Neuronal stem cell (in vitro differentiated cells): ENCODE data around the gene AMFR.
"Not testable (repeated sequence)": the region's sequence is repeated elsewhere in the genome, so short reads cannot be mapped to it uniquely, and the experiment has no call there.

Experiments
- DNase-seq: peaks from one replicate; pipeline ENCODE4 v3.0.0-alpha.2; 2013; ENCODE audit warnings: low spot score
- H2AFZ ChIP-seq: one replicate; pipeline ENCODE4 v1.6.1; 2013; ENCODE audit warnings: mild to moderate bottlenecking, low read length, inconsistent platforms
- H2AK5ac ChIP-seq: 2 replicates; pipeline ENCODE4 v1.6.1; 2013; ENCODE audit warnings: low read depth, mild to moderate bottlenecking, inconsistent platforms, low read length, moderate library complexity, mixed read lengths
- H2BK120ac ChIP-seq: 2 replicates; pipeline ENCODE4 v1.6.1; 2013; ENCODE audit warnings: low read depth, mild to moderate bottlenecking, inconsistent platforms, low read length, moderate library complexity, mixed read lengths
- H2BK12ac ChIP-seq: one replicate; pipeline ENCODE4 v1.6.1; 2013; ENCODE audit warnings: low read length, inconsistent platforms
- H2BK15ac ChIP-seq: 2 replicates; pipeline ENCODE4 v1.6.1; 2013; ENCODE audit warnings: mild to moderate bottlenecking, low read length, inconsistent platforms, mixed read lengths
- H2BK5ac ChIP-seq: one replicate; pipeline ENCODE4 v1.6.1; 2013; ENCODE audit warnings: inconsistent platforms, mild to moderate bottlenecking, low read length, moderate library complexity
- H3K14ac ChIP-seq: one replicate; pipeline ENCODE4 v1.6.1; 2013; ENCODE audit warnings: low read length, inconsistent platforms
- H3K18ac ChIP-seq: 2 replicates; pipeline ENCODE4 v1.6.1; 2013; ENCODE audit warnings: low read length, inconsistent platforms
- H3K23ac ChIP-seq: 2 replicates; pipeline ENCODE4 v1.6.1; 2013; ENCODE audit warnings: low read depth, mild to moderate bottlenecking, mixed read lengths, low read length, inconsistent platforms; ENCODE audit not compliant: poor library complexity
- H3K27ac ChIP-seq: replicated peaks from 3 replicates; pipeline ENCODE4 v1.5.1; 2013; ENCODE audit warnings: low read length, inconsistent platforms
- H3K27me3 ChIP-seq, 3 experiments: 2 replicates each; pipeline ENCODE4 v1.6.1; 2013; ENCODE audit warnings: low read length in 3 of 3, mild to moderate bottlenecking in 2 of 3, inconsistent platforms in 1 of 3, low read depth in 1 of 3, mixed read lengths in 1 of 3, moderate library complexity in 1 of 3; ENCODE audit not compliant: control insufficient read depth in 3 of 3, insufficient read depth in 3 of 3
- H3K36me3 ChIP-seq, 2 donors: replicated peaks in 1 of 2; 2 replicates each; pipeline ENCODE4 v1.6.1; 2013; ENCODE audit warnings: low read length in 2 of 2; ENCODE audit not compliant: control insufficient read depth in 2 of 2, insufficient read depth in 2 of 2
- H3K4ac ChIP-seq: 2 replicates; pipeline ENCODE4 v1.6.1; 2013; ENCODE audit warnings: inconsistent platforms, mild to moderate bottlenecking, low read length, moderate library complexity
- H3K4me1 ChIP-seq, 2 donors: 1 replicate in 1 of 2; 2 replicates in 1 of 2; pipeline ENCODE4 v1.6.1; 2013; ENCODE audit warnings: low read length in 2 of 2, low read depth in 1 of 2; ENCODE audit not compliant: control insufficient read depth in 2 of 2, insufficient read depth in 1 of 2
- H3K4me2 ChIP-seq: one replicate; pipeline ENCODE4 v1.6.1; 2013; ENCODE audit warnings: mild to moderate bottlenecking, low read length, inconsistent platforms; ENCODE audit not compliant: insufficient read depth, poor library complexity, severe bottlenecking
- H3K4me3 ChIP-seq, 2 donors: 2 replicates each; pipeline ENCODE4 v1.5.1; 2013; ENCODE audit warnings: low read length in 2 of 2, mild to moderate bottlenecking in 2 of 2, inconsistent platforms in 1 of 2, moderate library complexity in 1 of 2
- H3K79me1 ChIP-seq: one replicate; pipeline ENCODE4 v1.6.1; 2013; ENCODE audit warnings: low read depth, mild to moderate bottlenecking, inconsistent platforms, low read length, moderate library complexity
- H3K9ac ChIP-seq: one replicate; pipeline ENCODE4 v1.6.1; 2013; ENCODE audit warnings: mild to moderate bottlenecking, low read depth, low read length, inconsistent platforms; ENCODE audit not compliant: poor library complexity
- H3K9me3 ChIP-seq, 2 donors: replicated peaks in 1 of 2; 2 replicates each; pipeline versions ENCODE3 to v1.6.1; 2013; ENCODE audit warnings: low read length in 2 of 2, mild to moderate bottlenecking in 2 of 2, inconsistent platforms in 1 of 2, low read depth in 1 of 2, mixed read lengths in 1 of 2, moderate library complexity in 1 of 2; ENCODE audit not compliant: control insufficient read depth in 2 of 2, insufficient read depth in 1 of 2
- H4K8ac ChIP-seq: one replicate; pipeline ENCODE4 v1.6.1; 2013; ENCODE audit warnings: low read depth, mild to moderate bottlenecking, inconsistent platforms, low read length, moderate library complexity
- H4K91ac ChIP-seq: one replicate; pipeline ENCODE4 v1.6.1; 2013; ENCODE audit warnings: low read length, low read depth, mild to moderate bottlenecking, inconsistent platforms; ENCODE audit not compliant: poor library complexity
- WGBS, 2 donors: extraction: QIAGEN DNeasy Blood & Tissue Kit; methylation state at CpG; one replicate each; pipeline ENCODE4 v1.1.7; 2013; ENCODE audit warnings: missing lambda C conversion rate in 2 of 2, mixed read lengths in 1 of 2; ENCODE audit not compliant: insufficient read length in 2 of 2, insufficient replicate concordance in 1 of 2; ENCODE audit errors: extremely low coverage in 2 of 2; 5-methylcytosine and 5-hydroxymethylcytosine counted together

AMFR gene

DNA sequence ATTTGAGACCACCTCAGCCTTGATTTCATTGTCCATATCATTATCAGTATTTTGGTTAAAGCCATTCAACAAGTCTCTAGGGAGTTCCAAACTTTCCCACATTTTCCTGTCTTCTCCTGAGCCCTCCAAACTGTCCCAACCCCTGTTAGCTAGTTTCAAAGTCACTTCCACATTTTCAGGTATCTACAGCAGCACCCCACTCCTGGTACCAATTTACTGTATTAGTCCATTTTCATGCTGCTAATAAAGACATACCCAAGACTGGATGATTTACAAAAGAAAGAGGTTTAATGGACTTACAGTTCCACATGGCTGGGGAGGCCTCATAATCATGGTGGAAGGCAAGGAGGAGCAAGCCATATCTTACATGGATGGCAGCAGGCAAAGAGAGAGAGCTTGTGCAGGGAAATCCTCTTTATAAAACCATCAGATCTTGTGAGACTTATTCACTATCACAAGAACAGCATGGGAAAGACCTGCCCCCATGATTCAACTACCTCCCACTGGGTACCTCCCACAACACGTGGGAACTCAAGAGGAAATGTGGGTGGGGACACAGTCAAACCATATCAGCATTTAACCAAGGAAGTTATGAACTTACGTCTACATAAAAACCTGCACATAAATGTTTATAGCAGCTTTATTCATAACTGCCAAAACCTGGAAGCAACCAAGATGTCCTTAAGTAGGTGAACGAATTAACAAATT lies 44.4 kb downstream of the AMFR start:
- DNase-seq, H3K27me3 ChIP-seq, H4K8ac ChIP-seq, H2BK120ac ChIP-seq, H3K4me3 ChIP-seq, H2BK15ac ChIP-seq, H3K9ac ChIP-seq, H3K27ac ChIP-seq, H2BK5ac ChIP-seq, H3K4me2 ChIP-seq, H4K91ac ChIP-seq, H2AFZ ChIP-seq, H3K79me1 ChIP-seq, H3K4me1 ChIP-seq, H3K4ac ChIP-seq, H3K14ac ChIP-seq, H3K23ac ChIP-seq, H3K18ac ChIP-seq, H2AK5ac ChIP-seq, H2BK12ac ChIP-seq: not testable (repeated sequence)
- WGBS, 2 donors: no CpG with 5 or more reads among the region's 3 CpGs
- peaks cover 21 to 88% of the 10 kb centered on the region in 2 donors for H3K36me3 ChIP-seq
- H3K9me3 ChIP-seq: peaks cover 9 to 42% of the 10 kb centered on the region in 2 donors

DNA sequence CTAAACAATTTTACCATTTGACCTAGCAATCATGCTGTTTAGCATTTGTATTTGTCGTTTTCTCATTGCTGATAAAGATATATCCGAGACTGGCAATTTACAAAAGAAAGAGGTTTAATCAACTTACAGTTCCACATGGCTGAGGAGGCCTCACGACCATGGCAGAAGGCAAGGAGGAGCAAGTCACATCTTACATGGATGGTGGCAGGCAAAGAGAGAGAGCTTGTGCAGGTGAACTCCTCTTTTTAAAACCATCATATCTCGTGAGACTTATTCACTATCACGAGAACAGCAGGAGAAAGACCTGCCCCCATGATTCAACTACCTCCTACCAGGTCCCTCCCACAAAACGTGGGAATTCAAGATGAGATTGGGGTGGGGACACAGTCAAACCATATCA lies 46.3 kb downstream of the AMFR start:
- not testable (repeated sequence) for H4K8ac ChIP-seq, H3K4me1 ChIP-seq, H3K9ac ChIP-seq, H2AK5ac ChIP-seq, H3K23ac ChIP-seq, H3K4me3 ChIP-seq, H3K27ac ChIP-seq, H3K79me1 ChIP-seq, H3K18ac ChIP-seq, H2BK15ac ChIP-seq, H3K4ac ChIP-seq, H3K4me2 ChIP-seq, H3K27me3 ChIP-seq, H3K14ac ChIP-seq, DNase-seq, H2BK120ac ChIP-seq, H4K91ac ChIP-seq, H2BK5ac ChIP-seq, H2BK12ac ChIP-seq, H2AFZ ChIP-seq
- no CpG with 5 or more reads among the region's 6 CpGs for WGBS, 2 donors
- Histone ChIP-seq H3K9me3 (peaks cover 9 to 42% of the 10 kb centered on the region in 2 donors), H3K36me3 (peaks cover 15 to 78% of the 10 kb centered on the region in 2 donors)

DNA sequence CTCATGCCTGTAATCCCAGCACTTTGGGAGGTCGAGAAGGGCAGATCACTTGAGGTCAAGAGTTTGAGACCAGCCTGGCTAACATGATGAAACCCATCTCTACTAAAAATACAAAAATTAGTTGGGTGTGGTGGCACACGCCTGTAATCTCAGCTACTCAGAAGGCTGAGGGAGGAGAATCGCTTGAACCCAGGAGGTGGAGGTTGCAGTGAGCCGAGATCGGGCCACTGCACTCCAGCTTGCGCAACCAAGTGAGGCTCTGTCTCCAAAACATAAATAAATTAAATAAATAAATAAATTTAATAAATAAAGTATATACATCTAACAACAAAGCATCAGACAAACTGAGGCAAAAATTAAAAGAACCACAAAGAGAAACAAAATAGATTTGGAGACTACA lies 49.6 kb downstream of the AMFR start:
- Histone ChIP-seq H3K9me3 (peaks cover 5 to 21% of the 10 kb centered on the region in 2 donors), H3K36me3 (peaks cover 7 to 51% of the 10 kb centered on the region in 2 donors)
- not testable (repeated sequence) for H3K18ac ChIP-seq, H4K91ac ChIP-seq, H3K27ac ChIP-seq, H2BK15ac ChIP-seq, H2AFZ ChIP-seq, H3K4ac ChIP-seq, H3K79me1 ChIP-seq, H3K4me3 ChIP-seq, H3K14ac ChIP-seq, DNase-seq, H3K4me1 ChIP-seq, H2AK5ac ChIP-seq, H3K4me2 ChIP-seq, H2BK12ac ChIP-seq, H3K27me3 ChIP-seq, H3K9ac ChIP-seq, H3K23ac ChIP-seq, H4K8ac ChIP-seq, H2BK5ac ChIP-seq, H2BK120ac ChIP-seq
- no CpG with 5 or more reads among the region's 6 CpGs for WGBS, 2 donors

DNA sequence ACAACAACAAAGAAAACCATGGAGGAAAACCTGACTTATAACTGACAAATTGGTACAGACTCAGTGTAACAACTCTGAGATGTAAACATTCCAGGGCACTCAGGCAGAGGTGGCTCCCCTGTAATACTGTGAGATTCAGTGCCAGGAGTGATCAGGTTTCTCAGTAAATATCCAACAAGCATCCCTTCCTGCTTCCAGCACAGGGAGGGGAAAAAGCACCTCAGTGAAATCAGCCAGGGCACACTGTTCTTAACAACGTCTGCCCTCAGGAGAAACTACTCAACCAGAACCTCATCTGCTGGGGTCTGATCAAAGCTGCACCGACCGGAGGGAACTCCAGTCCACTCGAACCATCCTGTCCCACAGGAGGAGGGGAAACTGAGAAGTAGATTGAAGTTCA lies 52.3 kb downstream of the AMFR start:
- Histone ChIP-seq H3K18ac (no peak overlapping the region), H3K4me3 (peak overlapping the region in 1 of 2 donors; percentile 37), H3K4ac (no peak overlapping the region), H3K9me3 (peaks cover 0 to 7% of the 10 kb centered on the region in 2 donors), H2AK5ac (no peak overlapping the region), H2BK5ac (no peak overlapping the region), H3K4me1 (peaks cover 2% of the 10 kb centered on the region in 2 donors), H4K91ac (no peak overlapping the region), H3K27ac (no peak overlapping the region), H2BK120ac (no peak overlapping the region), H3K27me3 (peaks cover 0 to 2% (median 0%) of the 10 kb centered on the region in 3 experiments), H3K23ac (no peak overlapping the region), H3K9ac (no peak overlapping the region), H3K4me2 (no peak overlapping the region), H4K8ac (no peak overlapping the region), H2BK12ac (no peak overlapping the region), H2AFZ (no peak overlapping the region), H3K14ac (no peak overlapping the region), H3K36me3 (peaks cover 3 to 44% of the 10 kb centered on the region in 2 donors), H3K79me1 (no peaks in the 10 kb centered on the region), H2BK15ac (no peak overlapping the region)
- no peak for DNase-seq
- no CpG with 5 or more reads among the region's 4 CpGs for WGBS, 2 donors
